GM18951 (cell line): ENCODE results near the gene DOCK10.

Source experiments
- POLR2A ChIP-seq: IDR thresholded peaks from 4 replicates; pipeline ENCODE4 v1.6.1; 2011; ENCODE audit warnings: mild to moderate bottlenecking; ENCODE audit not compliant: insufficient read length, insufficient read depth; ENCODE audit errors: extremely low read depth
- in situ Hi-C: fragments of 300-500 bp; cut with MboI; formaldehyde crosslinking; loops from one replicate; pipeline ENCODE4 v1.12.0; 2022; ENCODE audit warnings: low sequenced_read_pairs, mixed read lengths, inconsistent platforms; ENCODE audit not compliant: unreplicated experiment

The DOCK10 gene

DNA sequence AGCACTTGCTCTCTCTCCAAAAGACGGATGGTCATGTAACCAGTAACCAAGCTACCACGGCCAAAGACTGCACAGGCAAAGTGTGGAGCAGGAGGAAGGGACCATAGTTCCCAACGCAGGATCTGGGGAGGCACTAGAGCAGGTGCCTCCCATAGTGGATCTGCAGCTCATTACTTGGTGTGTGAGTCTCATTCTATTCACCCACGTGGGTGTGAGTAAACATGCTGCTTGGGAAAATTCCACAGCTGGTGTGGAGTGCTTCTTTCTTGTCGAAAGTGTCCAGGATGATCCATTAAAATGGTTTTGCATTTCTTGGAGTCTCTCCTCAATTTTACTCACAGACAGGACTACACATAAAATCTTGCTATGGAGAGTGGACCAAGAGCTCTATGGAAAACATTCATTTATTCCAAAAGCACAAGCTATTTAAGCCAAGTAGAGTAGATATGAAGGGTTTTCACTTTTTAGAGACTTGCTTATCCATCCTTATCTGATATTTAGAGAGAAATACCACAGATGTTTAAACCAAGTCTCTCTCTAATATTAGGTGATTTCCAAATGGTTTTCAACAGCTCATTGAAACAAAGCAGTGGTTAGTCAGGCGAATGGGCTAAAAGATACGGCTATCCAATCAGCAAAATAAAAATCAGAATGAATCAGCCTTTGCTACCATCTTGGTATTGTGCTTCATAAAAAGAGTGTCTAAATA, 221.8 kb downstream of the DOCK10 start:
- TF ChIP-seq POLR2A: no peak
- in situ Hi-C loops: no loop called here

DNA sequence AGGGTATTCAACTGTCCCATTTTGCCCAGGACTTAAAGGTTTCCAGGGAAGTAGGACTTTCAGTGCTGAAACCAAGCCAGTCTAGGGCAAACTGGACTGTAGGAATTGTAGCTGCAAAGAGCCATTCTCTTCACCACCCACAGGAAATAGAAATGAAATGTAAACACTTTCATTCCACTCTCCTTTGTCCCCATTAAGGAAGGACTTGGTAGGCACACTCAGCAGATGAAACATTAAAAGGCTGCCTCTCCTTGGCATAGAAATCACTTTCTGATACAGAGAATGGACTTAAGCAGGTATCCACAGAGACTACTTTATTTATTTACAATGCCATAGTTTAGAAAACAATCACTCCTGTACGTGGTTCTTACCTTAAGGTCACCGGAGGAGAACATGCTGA, 223.2 kb downstream of the DOCK10 start:
- no peak for TF ChIP-seq POLR2A
- in situ Hi-C loops: no loop called here

- in situ Hi-C loops: no loop called here
- TF ChIP-seq POLR2A: no peak
These were observed 224.6 kb downstream of the DOCK10 start for GRCh38 chr2:224817676-224818075.

DNA sequence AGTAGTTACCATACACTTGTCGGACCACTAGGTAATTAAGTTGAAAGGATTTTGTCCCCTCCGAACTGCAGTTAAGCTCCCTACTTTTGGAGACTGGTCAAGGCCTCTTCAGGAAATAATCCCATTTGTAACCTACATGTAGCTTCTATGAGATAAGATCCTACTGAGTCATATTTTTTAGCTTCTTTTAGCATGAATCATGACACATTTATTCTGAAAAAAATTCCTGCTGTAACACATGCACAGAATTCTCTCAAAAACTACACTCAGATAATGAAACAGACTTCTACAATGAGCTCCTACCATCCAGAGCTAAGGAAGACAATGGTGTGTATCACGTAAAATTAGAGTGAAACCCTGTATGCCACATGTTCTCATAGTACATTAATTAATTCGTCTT, 225.5 kb downstream of the DOCK10 start:
- in situ Hi-C loops: no loop called here
- no peak for TF ChIP-seq POLR2A

GRCh38 chr2:224813578-224813977, 228.7 kb downstream of the DOCK10 start:
- in situ Hi-C loops: no loop called here

GRCh38 chr2:224807153-224807964, 234.9 kb downstream of the DOCK10 start:
- in situ Hi-C loops: no loop called here
- no peak for TF ChIP-seq POLR2A

More at GRCh38 chr2:224813578-224813977, 228.7 kb downstream of the DOCK10 start:
- no peak for TF ChIP-seq POLR2A

- TF ChIP-seq POLR2A: no peak
- in situ Hi-C loops: no loop called here
These were observed 238.3 kb downstream of the DOCK10 start for GRCh38 chr2:224803930-224804329.

GRCh38 chr2:224802407-224802806, 239.9 kb downstream of the DOCK10 start:
- in situ Hi-C loops: no loop called here
- no peak for TF ChIP-seq POLR2A

DNA sequence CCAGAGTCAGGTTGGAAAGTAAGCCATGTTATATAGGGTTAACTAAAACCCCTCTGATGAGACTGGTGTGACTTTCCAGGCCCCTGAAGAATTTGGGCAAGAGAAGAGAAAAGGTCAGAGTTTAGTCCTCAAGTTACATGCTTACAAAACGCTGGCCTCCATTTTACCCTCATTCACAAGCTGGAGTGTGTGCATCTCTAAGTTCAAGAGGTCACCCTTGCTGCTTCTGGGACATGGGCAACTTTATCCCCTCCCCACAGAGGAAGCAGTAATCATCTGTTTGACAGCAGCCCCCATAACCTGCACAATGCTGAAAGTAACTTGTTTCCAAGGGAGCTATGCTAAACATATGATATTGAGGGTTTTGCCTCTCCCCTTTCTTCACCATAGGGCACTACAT, 240.9 kb downstream of the DOCK10 start:
- TF ChIP-seq POLR2A: no peak
- in situ Hi-C loops: no loop called here

- in situ Hi-C loops: no loop called here
These were observed 242.6 kb downstream of the DOCK10 start for GRCh38 chr2:224799691-224800090.

DNA sequence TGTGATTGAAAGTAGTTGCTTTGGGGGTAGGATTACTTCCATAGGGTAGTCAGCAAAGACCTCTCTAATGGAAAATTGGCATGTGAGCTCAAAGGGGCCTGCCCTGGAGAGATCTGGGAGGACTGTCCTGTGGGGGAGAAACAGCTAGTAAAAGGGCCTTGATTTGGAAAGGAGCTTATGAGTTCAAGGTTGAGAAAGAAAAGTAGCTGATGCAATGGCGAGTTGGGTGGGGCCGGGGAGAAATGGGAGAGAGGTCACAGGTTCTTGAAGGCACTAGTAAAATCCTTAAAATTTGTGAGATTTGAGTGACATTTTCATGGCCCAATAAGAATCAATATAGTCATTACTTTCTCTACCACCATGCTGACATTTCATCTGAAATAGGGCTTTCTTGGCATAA, 244.1 kb downstream of the DOCK10 start:
- no peak for TF ChIP-seq POLR2A
- in situ Hi-C loops: no loop called here

More at GRCh38 chr2:224799691-224800090, 242.6 kb downstream of the DOCK10 start:
- TF ChIP-seq POLR2A: no peak

GRCh38 chr2:224796695-224797305, 245.5 kb downstream of the DOCK10 start:
- no peak for TF ChIP-seq POLR2A
- in situ Hi-C loops: no loop called here

DNA sequence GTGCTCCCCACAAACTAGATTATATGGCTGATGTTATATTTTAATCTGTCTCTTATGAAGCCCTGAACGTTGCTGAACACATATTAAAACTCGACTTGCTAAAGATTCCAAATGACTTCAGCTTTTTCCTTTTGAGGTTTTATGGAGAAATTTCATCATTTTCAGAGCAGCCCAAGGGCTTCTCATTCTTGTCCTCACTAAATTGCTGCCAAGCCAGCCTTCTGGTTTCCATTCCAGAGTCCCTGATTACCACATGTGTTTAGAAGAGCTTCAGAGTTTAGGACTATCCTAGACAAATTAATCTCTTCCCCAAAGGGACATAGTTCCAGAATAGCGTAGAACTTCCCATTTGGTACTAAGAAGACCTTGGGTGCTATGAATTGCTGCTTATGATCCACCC, 248.3 kb downstream of the DOCK10 start:
- in situ Hi-C loops: no loop called here
- no peak for TF ChIP-seq POLR2A

GRCh38 chr2:224786848-224787247, 255.4 kb downstream of the DOCK10 start:
- in situ Hi-C loops: no loop called here

DNA sequence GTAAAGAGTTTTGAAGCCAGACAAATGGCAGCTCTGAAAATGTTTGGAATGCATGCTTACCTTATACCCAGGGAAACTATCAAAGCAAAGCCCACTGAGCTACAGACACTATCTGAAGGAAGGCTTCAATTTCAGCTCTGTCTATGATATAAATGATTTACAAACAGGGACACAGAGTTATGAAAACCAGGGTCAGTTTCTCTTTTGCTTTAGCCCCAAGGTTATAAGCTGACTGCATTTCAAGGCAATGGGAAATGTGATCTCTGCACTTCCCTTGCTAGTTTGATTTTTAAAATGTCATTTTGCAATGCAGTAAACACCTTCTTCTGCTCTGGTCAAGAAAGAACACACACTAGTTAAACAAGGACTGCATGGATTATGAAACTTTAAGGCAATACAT, 260.9 kb downstream of the DOCK10 start:
- no peak for TF ChIP-seq POLR2A
- in situ Hi-C loops: no loop called here

More at GRCh38 chr2:224786848-224787247, 255.4 kb downstream of the DOCK10 start:
- no peak for TF ChIP-seq POLR2A
